Activated gamma-delta T cell treated with Interleukin-2 at 50 U/mL for 16 hours (primary cell): ENCODE data around the gene OR14A16.

Experiments used
- DNase-seq: peaks from one replicate; pipeline ENCODE4 v3.0.0-alpha.2; 2020

OR14A16 gene, protein sequence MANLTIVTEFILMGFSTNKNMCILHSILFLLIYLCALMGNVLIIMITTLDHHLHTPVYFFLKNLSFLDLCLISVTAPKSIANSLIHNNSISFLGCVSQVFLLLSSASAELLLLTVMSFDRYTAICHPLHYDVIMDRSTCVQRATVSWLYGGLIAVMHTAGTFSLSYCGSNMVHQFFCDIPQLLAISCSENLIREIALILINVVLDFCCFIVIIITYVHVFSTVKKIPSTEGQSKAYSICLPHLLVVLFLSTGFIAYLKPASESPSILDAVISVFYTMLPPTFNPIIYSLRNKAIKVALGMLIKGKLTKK

GRCh38 chr1:247824023-247824422 is at the start of gene OR14A16:
OR14A16 (minus strand) TSS chr1:247824119; CDS start chr1:247815729, 8,390 bp downstream.
- DNase-seq: no peak

DNA sequence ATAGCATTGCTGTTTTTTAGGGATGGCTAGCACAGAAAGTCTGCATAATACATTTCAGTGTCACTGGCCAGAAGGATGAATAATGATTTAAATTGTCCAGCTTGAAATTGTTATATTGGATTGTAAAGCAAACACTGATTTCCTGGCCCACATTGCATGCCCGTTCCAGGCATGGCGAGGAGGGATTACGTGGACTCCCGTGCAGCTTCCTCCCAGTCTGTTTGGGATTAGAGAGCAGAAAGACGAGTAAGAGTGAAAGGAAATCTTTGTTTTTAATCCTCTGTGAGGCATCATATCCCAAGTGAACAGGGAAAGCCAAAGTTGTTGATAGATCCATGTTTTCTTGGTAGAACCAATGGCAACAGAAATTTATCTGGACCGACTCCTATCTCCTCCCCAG is 41.5 kb upstream of the OR14A16 start:
- DNase-seq: no peak

DNA sequence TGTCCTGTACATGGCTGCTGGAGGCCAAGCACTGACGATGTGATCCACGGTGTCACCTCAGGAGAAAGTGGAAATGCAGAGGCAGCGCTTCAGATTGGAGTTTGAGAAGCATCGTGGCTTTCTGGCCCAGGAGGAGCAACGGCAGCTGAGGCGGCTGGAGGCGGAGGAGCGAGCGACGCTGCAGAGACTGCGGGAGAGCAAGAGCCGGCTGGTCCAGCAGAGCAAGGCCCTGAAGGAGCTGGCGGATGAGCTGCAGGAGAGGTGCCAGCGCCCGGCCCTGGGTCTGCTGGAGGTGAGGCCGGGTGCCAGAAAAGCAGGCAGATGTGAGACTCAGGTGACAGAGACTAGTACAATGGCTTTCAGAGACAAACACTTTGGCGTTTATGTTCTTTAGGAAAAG is 40.7 kb upstream of the OR14A16 start:
- no peak for DNase-seq

- DNase-seq: no peak
These were observed 38.8 kb upstream of the OR14A16 start for GRCh38 chr1:247862756-247863155.

GRCh38 chr1:247857985-247858619 is 34.2 kb upstream of the OR14A16 start:
- no peak for DNase-seq

GRCh38 chr1:247857069-247857984 is 33.4 kb upstream of the OR14A16 start, which contains the start of gene TRIM58:
TRIM58 (plus strand) TSS chr1:247857187; CDS start chr1:247857247, 60 bp downstream.
- DNase-seq: peak; percentile 6

DNA sequence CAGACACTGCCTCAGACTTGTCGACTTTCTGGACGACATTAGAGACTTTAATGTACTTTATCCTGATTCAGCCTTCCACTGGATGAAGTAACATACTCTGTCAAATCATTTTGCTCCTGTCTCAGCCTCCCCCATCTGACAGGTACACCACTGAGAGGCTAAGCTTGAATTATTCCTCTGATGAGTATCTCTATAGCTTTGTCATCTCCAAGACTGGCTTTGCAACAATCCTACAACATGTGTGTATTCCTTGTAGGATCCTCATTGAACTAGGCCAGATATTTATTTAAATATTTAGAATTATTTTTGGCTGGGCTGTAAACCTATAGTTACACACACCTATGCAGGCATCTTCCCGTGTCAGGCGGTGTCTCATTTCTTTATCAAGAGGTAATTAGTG is 32.0 kb upstream of the OR14A16 start:
- no peak for DNase-seq

DNA sequence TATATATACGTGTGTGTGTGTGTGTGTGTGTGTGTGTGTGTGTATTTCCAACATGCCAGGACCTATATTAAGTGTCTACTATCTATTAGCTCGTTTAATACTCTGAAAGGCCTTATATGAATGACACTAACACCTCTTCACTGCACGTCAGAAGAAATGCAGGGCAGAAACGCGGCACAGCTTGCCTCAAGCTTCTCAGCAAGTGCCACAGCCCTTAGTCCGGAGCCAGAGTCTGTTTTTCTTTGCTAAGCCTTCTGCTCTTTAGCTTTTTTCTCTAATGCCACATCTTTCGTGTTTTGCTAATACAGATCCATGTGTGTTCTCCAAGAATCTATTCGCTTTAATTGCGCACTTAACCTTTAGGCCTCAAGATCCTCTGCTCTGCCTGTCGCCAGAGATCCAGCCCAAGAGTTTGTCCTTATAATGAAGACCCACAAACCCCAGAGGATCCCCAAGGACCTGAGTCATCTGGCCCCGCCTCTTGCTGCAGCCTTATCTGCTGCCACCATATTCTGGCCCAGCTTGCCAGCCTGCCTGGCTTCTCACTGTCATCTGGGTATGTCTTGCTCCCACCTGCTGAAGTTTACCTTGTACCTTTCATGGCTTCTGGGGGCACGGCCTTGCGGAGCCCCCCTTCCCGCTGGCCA is 31.1 kb upstream of the OR14A16 start:
- no peak for DNase-seq

DNA sequence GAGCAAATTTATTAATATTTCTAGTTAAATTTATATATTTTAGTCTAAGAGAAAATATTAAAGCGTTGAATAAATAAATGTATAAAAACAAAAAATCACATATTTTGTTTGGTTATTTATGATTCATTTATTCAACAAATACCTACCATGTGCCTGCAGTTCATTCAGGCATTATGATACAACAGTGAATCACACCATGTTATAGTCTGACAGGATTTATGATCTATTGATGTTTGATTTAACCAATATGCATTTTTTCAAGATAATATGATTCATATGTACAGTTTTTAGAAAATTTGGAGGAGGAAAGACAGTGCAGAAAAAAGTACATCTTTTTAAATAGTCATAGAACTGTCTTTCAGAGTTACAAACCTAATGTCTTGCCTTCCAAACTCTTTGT is 25.7 kb upstream of the OR14A16 start:
- no peak for DNase-seq

DNA sequence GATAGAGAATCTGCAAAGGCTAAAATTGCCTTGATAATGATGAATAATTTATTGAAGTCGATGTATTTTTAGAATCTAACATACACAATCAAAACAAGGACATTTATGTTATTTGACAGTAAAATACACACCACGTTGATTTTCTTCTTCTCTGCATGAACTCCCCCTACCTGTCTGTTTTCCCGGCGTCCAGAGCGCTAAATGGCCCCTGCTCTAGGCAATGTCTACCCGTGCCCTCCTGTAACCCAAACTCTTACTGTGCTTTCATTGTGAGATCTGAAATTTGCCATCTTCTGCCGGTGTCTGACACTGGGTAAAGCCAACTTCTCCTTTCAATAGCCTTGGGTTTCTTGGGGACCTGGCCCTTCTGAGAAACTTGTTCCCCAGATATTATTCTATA is 24.4 kb upstream of the OR14A16 start:
- DNase-seq: no peak

- no peak for DNase-seq
These were observed 21.7 kb upstream of the OR14A16 start for GRCh38 chr1:247845693-247846017.

GRCh38 chr1:247845011-247845692 is 21.2 kb upstream of the OR14A16 start:
- no peak for DNase-seq

DNA sequence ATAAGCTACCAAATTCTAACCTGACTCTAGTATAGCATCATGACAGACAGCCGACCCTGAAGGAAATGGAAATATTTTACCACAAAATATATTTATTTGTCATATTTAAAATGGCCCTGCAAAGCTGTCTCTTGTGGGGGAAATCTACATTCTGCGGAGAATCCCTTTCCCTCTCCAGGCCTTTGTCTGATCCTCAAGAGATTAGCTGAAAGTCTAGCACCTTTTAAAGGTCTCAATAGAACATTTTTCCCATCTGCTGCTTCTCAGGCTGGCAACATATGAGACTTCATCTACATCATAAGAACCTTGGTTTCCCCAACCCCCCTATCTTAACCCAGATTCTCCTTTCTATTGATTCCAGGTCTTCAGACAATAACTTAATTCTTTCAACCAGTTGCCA is 19.5 kb upstream of the OR14A16 start:
- no peak for DNase-seq

DNA sequence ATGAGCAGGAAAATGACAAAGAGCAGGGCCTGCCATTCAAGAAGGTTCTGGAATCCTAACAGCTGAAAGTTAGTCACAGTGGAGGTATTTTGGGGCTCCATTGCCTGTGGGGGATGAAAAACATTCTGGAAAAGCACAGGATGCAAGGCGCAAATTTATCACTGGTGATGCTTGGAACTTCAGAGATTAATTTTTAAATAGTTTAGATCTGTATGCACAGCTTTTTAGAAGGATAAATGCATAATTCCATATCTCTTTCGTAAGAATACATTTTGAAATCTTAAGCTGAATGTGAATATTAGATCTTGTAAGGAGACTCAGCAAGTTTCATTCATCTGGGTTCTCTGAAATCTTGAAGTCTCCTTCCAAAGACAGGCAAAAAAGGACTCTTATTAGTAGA is 17.9 kb upstream of the OR14A16 start, which contains the start of gene OR11L1:
Gene OR11L1 (minus strand): TSS at position 101 of the 400 bp plus-strand sequence. CDS start 0 bp downstream, at position 101.
- no peak for DNase-seq

GRCh38 chr1:247840818-247841217 is 16.9 kb upstream of the OR14A16 start:
- DNase-seq: no peak

GRCh38 chr1:247833601-247834000 is 9.7 kb upstream of the OR14A16 start:
- DNase-seq: no peak

GRCh38 chr1:247829656-247830055 is 5.7 kb upstream of the OR14A16 start:
- DNase-seq: no peak

GRCh38 chr1:247825362-247825761 is 1.4 kb upstream of the OR14A16 start:
- DNase-seq: no peak

DNA sequence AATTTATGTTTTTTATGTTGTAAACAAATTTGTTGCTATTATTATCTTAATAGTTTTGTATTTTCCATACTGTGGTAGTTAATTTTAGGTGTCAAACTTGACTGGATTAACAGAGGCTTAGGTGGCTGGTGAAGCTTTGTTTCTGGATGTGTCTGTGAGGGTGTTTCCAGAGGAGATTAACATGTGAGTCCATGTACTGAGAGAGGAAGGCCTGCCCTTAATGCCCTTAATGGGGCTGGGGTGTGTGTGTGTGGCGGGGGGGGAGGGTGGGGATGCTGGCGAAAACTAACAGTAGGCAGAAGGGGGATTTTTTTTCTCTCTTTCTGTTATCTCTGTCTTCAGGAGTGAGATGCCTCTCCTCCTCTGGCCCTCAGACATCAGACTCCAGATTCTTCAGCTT is 1.9 kb downstream of the OR14A16 start:
- no peak for DNase-seq

DNA sequence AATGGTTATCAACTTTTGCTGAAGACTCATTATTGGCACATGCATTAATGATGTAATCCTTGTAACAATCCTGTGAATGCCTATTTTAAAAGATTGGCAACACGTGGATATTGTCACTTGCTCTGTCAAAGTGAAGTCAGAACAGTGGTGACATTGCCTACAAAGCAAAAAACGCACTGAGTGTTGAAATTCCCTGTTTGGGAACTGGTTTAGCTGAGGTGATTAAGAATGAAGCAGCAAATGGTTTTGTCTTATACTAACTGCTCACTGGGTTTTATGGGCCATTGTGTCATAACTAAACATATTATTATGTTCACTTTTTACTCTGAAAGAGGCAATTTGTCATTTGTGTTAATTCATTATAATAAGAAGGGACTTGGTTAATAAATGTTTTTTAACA is 11.3 kb downstream of the OR14A16 start:
- DNase-seq: no peak

DNA sequence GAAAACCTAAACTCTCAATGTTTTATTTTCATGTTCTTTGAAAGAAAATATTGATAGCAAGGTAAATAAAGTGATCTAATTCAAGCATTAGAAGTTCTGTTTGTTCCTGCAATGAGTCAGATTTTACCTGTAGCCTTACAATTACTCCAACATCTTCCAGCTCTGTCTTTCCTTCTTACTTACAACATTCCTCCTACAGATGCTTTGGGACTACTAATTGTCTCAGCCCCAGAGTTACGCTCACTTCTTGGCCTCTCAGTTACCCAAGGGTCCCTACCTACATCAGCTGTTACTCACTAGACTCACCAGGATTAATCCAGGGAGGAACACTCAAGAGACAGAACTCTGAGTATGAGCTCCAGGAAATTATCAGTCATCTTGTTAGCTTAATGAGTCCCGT is 26.4 kb downstream of the OR14A16 start:
- no peak for DNase-seq

DNA sequence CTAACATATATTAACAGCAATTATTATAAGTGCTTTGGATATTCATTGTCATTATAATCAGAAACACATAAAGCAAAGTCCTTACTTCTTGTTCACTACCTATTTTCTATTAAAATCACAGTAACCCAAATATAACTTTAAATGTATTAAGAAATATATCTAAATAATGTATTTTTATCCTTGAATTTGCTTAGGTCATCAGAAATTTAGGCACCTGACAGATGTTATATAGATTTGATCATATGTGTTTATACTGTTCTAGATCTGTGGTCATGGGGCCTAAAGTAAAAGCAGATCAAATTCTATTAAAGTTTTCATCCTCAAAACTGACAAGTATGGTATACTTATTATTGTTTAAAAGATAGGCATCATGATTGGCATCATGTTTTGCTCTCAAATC is 54.3 kb downstream of the OR14A16 start:
- DNase-seq: no peak
